ENCODE results near the gene RBPJL. TPM values are rescaled to one million over a fixed set of nuclear protein-coding genes. Genes with fewer than 3 reads are reported as not detected.

RBPJL gene
- total and polyA plus RNA-seq, 2 of the 13 experiments (the other 11 are each of a cell fraction or from before 2014, with no cell fraction given): not detected

- TF ChIP-seq TBL1XR1 (IDR thresholded peaks at IDR 0.05; ENCODE audit: borderline replicate concordance, low read length, partially characterized antibody) (no peak), ZNF260 (CRISPR knock-in tag; IDR thresholded peaks at IDR 0.05; ENCODE audit: borderline replicate concordance, low read depth) (no peak), E2F1 (CRISPR knock-in tag; IDR thresholded peaks at IDR 0.05) (no peak), KLF12 (CRISPR knock-in tag; IDR thresholded peaks at IDR 0.05; ENCODE audit: borderline replicate concordance) (no peak), YY1 (IDR thresholded peaks at IDR 0.05; ENCODE audit: insufficient read depth, insufficient replicate concordance, low read depth, low read length) (peak; percentile 42), ERF (CRISPR knock-in tag; IDR thresholded peaks at IDR 0.05) (no peak), STAG1 (CRISPR knock-in tag; IDR thresholded peaks at IDR 0.05) (peak; percentile 36), ZNF768 (CRISPR knock-in tag; IDR thresholded peaks at IDR 0.05) (no peak), PBX2 (CRISPR knock-in tag; IDR thresholded peaks at IDR 0.05) (peak; percentile 44; the same call in 1 of the 2 replicates), ESRRA (CRISPR knock-in tag; IDR thresholded peaks at IDR 0.05; ENCODE audit: low read depth) (no peak), ZBTB40 (IDR thresholded peaks at IDR 0.05) (no peak), ZBTB40 (CRISPR knock-in tag; IDR thresholded peaks at IDR 0.05) (no peak), ZBTB14 (CRISPR knock-in tag; IDR thresholded peaks at IDR 0.05) (no peak), ZNF280B (CRISPR knock-in tag; IDR thresholded peaks at IDR 0.05; ENCODE audit: borderline replicate concordance) (0 out of 2 replicates have a peak, but pooled peaks have one; percentile 43), KDM2A (CRISPR knock-in tag; IDR thresholded peaks at IDR 0.05; ENCODE audit: borderline replicate concordance, low read depth) (peak; percentile 35; the same call in 1 of the 2 replicates), MYNN (CRISPR knock-in tag; IDR thresholded peaks at IDR 0.05; ENCODE audit: low read depth) (no peak)
Observed at GRCh38 chr20:45300961-45301360, 5.7 kb upstream of the RBPJL start (continued).

All from HepG2 (cell line).